HEK293 (cell line): Measurements from ENCODE around the gene CLIP1.

Experiments used
- AEBP2 ChIP-seq: fragments of 450-650 bp; formaldehyde crosslinking; IDR thresholded peaks from 2 replicates; pipeline ENCODE4 v1.5.1; 2016; ENCODE audit warnings: missing biosample characterization, missing genetic modification characterization, borderline replicate concordance
- ELK4 ChIP-seq: IDR thresholded peaks from 2 replicates; pipeline ENCODE4 v1.6.1; 2011; ENCODE audit warnings: mild to moderate bottlenecking, low read depth, low read length, borderline replicate concordance
- KLF7 ChIP-seq: fragments of 450-650 bp; formaldehyde crosslinking; IDR thresholded peaks from 2 replicates; pipeline ENCODE4 v1.5.1; 2016; ENCODE audit warnings: missing biosample characterization, missing genetic modification characterization, borderline replicate concordance
- KLF8 ChIP-seq: fragments of 450-650 bp; formaldehyde crosslinking; IDR thresholded peaks from 2 replicates; pipeline ENCODE4 v1.5.1; 2016; ENCODE audit warnings: missing biosample characterization, missing genetic modification characterization
- MYNN ChIP-seq: fragments of 450-650 bp; formaldehyde crosslinking; IDR thresholded peaks from 2 replicates; pipeline ENCODE4 v1.5.1; 2016; ENCODE audit warnings: missing biosample characterization, missing genetic modification characterization, borderline replicate concordance
- REST ChIP-seq: fragments of 450-650 bp; formaldehyde crosslinking; IDR thresholded peaks from 2 replicates; pipeline ENCODE4 v1.5.1; 2016; ENCODE audit warnings: missing biosample characterization, missing genetic modification characterization
- SP3 ChIP-seq: fragments of 450-650 bp; formaldehyde crosslinking; IDR thresholded peaks from 2 replicates; pipeline ENCODE4 v1.5.1; 2016; ENCODE audit warnings: missing biosample characterization, missing genetic modification characterization
- ZBTB11 ChIP-seq: fragments of 450-650 bp; formaldehyde crosslinking; conservative IDR thresholded peaks from 2 replicates; pipeline ENCODE4 v1.5.1; 2016; ENCODE audit warnings: low read depth, missing biosample characterization, missing genetic modification characterization
- ZBTB21 ChIP-seq: fragments of 450-650 bp; formaldehyde crosslinking; IDR thresholded peaks from 2 replicates; pipeline ENCODE4 v1.5.1; 2017; ENCODE audit warnings: missing biosample characterization, missing genetic modification characterization
- ZBTB26 ChIP-seq: fragments of 450-650 bp; formaldehyde crosslinking; optimal IDR thresholded peaks from 2 replicates; pipeline ENCODE3; 2016; ENCODE audit warnings: missing biosample characterization, mild to moderate bottlenecking, missing genetic modification characterization
- ZFP3 ChIP-seq: fragments of 450-650 bp; formaldehyde crosslinking; IDR thresholded peaks from 2 replicates; pipeline ENCODE4 v1.5.1; 2016; ENCODE audit warnings: low read depth, missing biosample characterization, missing genetic modification characterization
- ZNF146 ChIP-seq: fragments of 450-650 bp; formaldehyde crosslinking; IDR thresholded peaks from 2 replicates; pipeline ENCODE4 v1.5.1; 2016; ENCODE audit warnings: missing biosample characterization, missing genetic modification characterization
- ZNF174 ChIP-seq: fragments of 450-650 bp; formaldehyde crosslinking; IDR thresholded peaks from 2 replicates; pipeline ENCODE4 v1.5.0; 2017; ENCODE audit warnings: missing biosample characterization, mild to moderate bottlenecking, missing genetic modification characterization
- ZNF202 ChIP-seq: fragments of 450-650 bp; formaldehyde crosslinking; IDR thresholded peaks from 2 replicates; pipeline ENCODE4 v1.5.1; 2016; ENCODE audit warnings: missing biosample characterization, missing genetic modification characterization, borderline replicate concordance
- ZNF292 ChIP-seq: fragments of 450-650 bp; formaldehyde crosslinking; IDR thresholded peaks from 2 replicates; pipeline ENCODE4 v1.5.1; 2016; ENCODE audit warnings: low read depth, missing biosample characterization, missing genetic modification characterization, borderline replicate concordance
- ZNF433 ChIP-seq: fragments of 450-650 bp; formaldehyde crosslinking; IDR thresholded peaks from 2 replicates; pipeline ENCODE4 v1.5.1; 2016; ENCODE audit warnings: missing biosample characterization, missing genetic modification characterization, low read depth
- ZNF514 ChIP-seq: fragments of 450-650 bp; formaldehyde crosslinking; IDR thresholded peaks from 2 replicates; pipeline ENCODE4 v1.5.1; 2016; ENCODE audit warnings: missing biosample characterization, missing genetic modification characterization
- ZNF529 ChIP-seq: fragments of 450-650 bp; formaldehyde crosslinking; IDR thresholded peaks from 2 replicates; pipeline ENCODE4 v1.5.1; 2017; ENCODE audit warnings: missing genetic modification characterization, missing biosample characterization; ENCODE audit not compliant: insufficient replicate concordance
- ZNF544 ChIP-seq: fragments of 450-650 bp; formaldehyde crosslinking; IDR thresholded peaks from 2 replicates; pipeline ENCODE4 v1.5.0; 2017; ENCODE audit warnings: missing biosample characterization, missing genetic modification characterization
- ZNF571 ChIP-seq: fragments of 450-650 bp; formaldehyde crosslinking; IDR thresholded peaks from 2 replicates; pipeline ENCODE4 v1.5.0; 2017; ENCODE audit warnings: missing biosample characterization, missing genetic modification characterization
- ZNF704 ChIP-seq: fragments of 450-650 bp; formaldehyde crosslinking; IDR thresholded peaks from 2 replicates; pipeline ENCODE4 v1.5.1; 2016; ENCODE audit warnings: missing biosample characterization, missing genetic modification characterization
- ZNF791 ChIP-seq: fragments of 450-650 bp; formaldehyde crosslinking; IDR thresholded peaks from 2 replicates; pipeline ENCODE4 v1.5.1; 2016; ENCODE audit warnings: missing biosample characterization, missing genetic modification characterization
- ZSCAN5A ChIP-seq: fragments of 450-650 bp; formaldehyde crosslinking; IDR thresholded peaks from 2 replicates; pipeline ENCODE4 v1.5.1; 2016; ENCODE audit warnings: missing biosample characterization, missing genetic modification characterization
- ZXDB ChIP-seq: fragments of 450-650 bp; formaldehyde crosslinking; IDR thresholded peaks from 2 replicates; pipeline ENCODE4 v1.5.1; 2016; ENCODE audit warnings: missing biosample characterization, missing genetic modification characterization

The CLIP1 gene

GRCh38 chr12:122458105-122459035 lies 35.9 kb upstream of the CLIP1 start (continued):
- TF ChIP-seq ZNF433 (peak; percentile 91), ZNF704 (tag by site-specific recombination) (no peak), MYNN (tag by site-specific recombination) (no peak; the same call in 1 of the 2 replicates), ZNF514 (0 out of 2 replicates have a peak, but pooled peaks have one; percentile 68), ZNF202 (tag by site-specific recombination) (no peak), ZFP3 (tag by site-specific recombination) (peak; percentile 52; the same call in 1 of the 2 replicates), ZBTB26 (tag by site-specific recombination) (no peak), ZBTB21 (tag by site-specific recombination) (peak; percentile 72), ZNF174 (tag by site-specific recombination) (no peak), ELK4 (no peak), ZNF791 (tag by site-specific recombination) (no peak), ZNF292 (tag by site-specific recombination) (peak; percentile 88), REST (tag by site-specific recombination) (peak; percentile 82), ZNF529 (peak; percentile 53), ZBTB11 (tag by site-specific recombination) (peak; percentile 83), ZNF571 (tag by site-specific recombination) (no peak), ZNF544 (tag by site-specific recombination) (no peak), AEBP2 (tag by site-specific recombination) (0 out of 2 replicates have a peak, but pooled peaks have one; percentile 19), SP3 (tag by site-specific recombination) (no peak), ZNF146 (no peak), KLF7 (tag by site-specific recombination) (peak; percentile 54; the same call in 1 of the 2 replicates), ZXDB (tag by site-specific recombination) (peak; percentile 78), ZSCAN5A (tag by site-specific recombination) (no peak), KLF8 (no peak)
